HL-60 (cell line): ENCODE data around the gene IL37.

Experiments
- DNase-seq, 2 experiments: peaks; one replicate each; pipeline ENCODE4 v3.0.0-alpha.2; 2010 to 2020; ENCODE audit warnings: low read depth in 1 of 2, low spot score in 1 of 2
- H3K27ac ChIP-seq: fragments of 250-450 bp; sonication (Bioruptor Pico); replicated peaks from 2 replicates; pipeline ENCODE4 v1.5.1; 2020; ENCODE audit warnings: mild to moderate bottlenecking, moderate library complexity
- H3K27me3 ChIP-seq: fragments of 250-450 bp; sonication (Bioruptor Pico); 2 replicates; pipeline ENCODE4 v1.5.1; 2021; ENCODE audit warnings: mild to moderate bottlenecking, moderate library complexity; ENCODE audit not compliant: insufficient read depth, poor library complexity, severe bottlenecking
- H3K4me3 ChIP-seq: replicated peaks from 2 replicates; pipeline ENCODE4 v1.5.1; 2011; ENCODE audit warnings: mild to moderate bottlenecking, control low read depth, low read length; ENCODE audit not compliant: insufficient read depth
- GABPA ChIP-seq: IDR thresholded peaks from 2 replicates; pipeline ENCODE4 v1.6.1; 2012; ENCODE audit warnings: low read depth
- POLR2AphosphoS5 ChIP-seq: IDR thresholded peaks from 2 replicates; pipeline ENCODE4 v1.6.1; 2012; ENCODE audit warnings: low read depth
- SPI1 ChIP-seq: IDR thresholded peaks from 2 replicates; pipeline ENCODE4 v1.6.1; 2012; ENCODE audit warnings: low read depth, mild to moderate bottlenecking, borderline replicate concordance
- TF ChIP-seq, protein P1 (sequence below): IDR thresholded peaks from 2 replicates; pipeline ENCODE4 v1.6.1; 2012; ENCODE audit warnings: low read depth; ENCODE audit not compliant: insufficient replicate concordance
- TF ChIP-seq, protein P2 (sequence below): IDR thresholded peaks from one replicate; pipeline ENCODE4 v1.5.1; 2011; ENCODE audit warnings: low read length, control low read depth, inconsistent platforms; ENCODE audit not compliant: insufficient read depth

The IL37 gene

DNA sequence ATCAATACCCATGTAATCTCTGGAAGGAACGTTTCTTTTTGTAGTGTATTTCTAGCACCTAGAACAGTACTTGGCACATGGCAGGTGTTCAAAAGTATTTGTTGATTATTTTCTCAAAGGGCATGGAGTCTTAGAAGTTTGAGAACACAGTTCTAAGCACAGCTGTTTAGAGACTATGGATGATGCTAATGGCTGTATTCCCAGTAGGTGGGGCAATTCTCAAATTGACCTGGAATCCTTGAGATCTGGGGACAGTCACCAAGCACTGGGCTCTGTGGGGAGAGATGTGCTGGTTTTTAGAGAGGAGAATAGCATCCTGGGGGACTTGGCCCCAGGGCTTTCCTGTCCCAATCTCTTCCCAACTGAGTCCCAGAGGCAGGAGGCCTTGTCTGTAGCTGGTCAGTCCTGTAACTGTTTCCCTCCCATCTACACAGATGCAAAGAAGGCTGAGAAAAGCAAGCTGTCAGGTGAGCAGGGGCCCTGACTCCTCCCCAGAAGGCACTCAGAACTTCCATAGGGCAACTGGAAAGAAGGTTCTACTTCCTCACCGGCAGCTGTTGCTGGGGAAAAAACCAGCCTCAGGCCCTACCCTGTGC lies 49.4 kb downstream of the IL37 start:
- no peak overlapping the region for H3K4me3 ChIP-seq
- no peak overlapping the region for H3K27ac ChIP-seq
- no peak for DNase-seq
- peaks cover 2% of the 10 kb centered on the region for H3K27me3 ChIP-seq
- TF ChIP-seq, protein P1, sequence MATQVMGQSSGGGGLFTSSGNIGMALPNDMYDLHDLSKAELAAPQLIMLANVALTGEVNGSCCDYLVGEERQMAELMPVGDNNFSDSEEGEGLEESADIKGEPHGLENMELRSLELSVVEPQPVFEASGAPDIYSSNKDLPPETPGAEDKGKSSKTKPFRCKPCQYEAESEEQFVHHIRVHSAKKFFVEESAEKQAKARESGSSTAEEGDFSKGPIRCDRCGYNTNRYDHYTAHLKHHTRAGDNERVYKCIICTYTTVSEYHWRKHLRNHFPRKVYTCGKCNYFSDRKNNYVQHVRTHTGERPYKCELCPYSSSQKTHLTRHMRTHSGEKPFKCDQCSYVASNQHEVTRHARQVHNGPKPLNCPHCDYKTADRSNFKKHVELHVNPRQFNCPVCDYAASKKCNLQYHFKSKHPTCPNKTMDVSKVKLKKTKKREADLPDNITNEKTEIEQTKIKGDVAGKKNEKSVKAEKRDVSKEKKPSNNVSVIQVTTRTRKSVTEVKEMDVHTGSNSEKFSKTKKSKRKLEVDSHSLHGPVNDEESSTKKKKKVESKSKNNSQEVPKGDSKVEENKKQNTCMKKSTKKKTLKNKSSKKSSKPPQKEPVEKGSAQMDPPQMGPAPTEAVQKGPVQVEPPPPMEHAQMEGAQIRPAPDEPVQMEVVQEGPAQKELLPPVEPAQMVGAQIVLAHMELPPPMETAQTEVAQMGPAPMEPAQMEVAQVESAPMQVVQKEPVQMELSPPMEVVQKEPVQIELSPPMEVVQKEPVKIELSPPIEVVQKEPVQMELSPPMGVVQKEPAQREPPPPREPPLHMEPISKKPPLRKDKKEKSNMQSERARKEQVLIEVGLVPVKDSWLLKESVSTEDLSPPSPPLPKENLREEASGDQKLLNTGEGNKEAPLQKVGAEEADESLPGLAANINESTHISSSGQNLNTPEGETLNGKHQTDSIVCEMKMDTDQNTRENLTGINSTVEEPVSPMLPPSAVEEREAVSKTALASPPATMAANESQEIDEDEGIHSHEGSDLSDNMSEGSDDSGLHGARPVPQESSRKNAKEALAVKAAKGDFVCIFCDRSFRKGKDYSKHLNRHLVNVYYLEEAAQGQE = no peak
- TF ChIP-seq GABPA (no peak), SPI1 (no peak), POLR2AphosphoS5 (no peak)
- TF ChIP-seq, protein P2, sequence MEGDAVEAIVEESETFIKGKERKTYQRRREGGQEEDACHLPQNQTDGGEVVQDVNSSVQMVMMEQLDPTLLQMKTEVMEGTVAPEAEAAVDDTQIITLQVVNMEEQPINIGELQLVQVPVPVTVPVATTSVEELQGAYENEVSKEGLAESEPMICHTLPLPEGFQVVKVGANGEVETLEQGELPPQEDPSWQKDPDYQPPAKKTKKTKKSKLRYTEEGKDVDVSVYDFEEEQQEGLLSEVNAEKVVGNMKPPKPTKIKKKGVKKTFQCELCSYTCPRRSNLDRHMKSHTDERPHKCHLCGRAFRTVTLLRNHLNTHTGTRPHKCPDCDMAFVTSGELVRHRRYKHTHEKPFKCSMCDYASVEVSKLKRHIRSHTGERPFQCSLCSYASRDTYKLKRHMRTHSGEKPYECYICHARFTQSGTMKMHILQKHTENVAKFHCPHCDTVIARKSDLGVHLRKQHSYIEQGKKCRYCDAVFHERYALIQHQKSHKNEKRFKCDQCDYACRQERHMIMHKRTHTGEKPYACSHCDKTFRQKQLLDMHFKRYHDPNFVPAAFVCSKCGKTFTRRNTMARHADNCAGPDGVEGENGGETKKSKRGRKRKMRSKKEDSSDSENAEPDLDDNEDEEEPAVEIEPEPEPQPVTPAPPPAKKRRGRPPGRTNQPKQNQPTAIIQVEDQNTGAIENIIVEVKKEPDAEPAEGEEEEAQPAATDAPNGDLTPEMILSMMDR = no peak

DNA sequence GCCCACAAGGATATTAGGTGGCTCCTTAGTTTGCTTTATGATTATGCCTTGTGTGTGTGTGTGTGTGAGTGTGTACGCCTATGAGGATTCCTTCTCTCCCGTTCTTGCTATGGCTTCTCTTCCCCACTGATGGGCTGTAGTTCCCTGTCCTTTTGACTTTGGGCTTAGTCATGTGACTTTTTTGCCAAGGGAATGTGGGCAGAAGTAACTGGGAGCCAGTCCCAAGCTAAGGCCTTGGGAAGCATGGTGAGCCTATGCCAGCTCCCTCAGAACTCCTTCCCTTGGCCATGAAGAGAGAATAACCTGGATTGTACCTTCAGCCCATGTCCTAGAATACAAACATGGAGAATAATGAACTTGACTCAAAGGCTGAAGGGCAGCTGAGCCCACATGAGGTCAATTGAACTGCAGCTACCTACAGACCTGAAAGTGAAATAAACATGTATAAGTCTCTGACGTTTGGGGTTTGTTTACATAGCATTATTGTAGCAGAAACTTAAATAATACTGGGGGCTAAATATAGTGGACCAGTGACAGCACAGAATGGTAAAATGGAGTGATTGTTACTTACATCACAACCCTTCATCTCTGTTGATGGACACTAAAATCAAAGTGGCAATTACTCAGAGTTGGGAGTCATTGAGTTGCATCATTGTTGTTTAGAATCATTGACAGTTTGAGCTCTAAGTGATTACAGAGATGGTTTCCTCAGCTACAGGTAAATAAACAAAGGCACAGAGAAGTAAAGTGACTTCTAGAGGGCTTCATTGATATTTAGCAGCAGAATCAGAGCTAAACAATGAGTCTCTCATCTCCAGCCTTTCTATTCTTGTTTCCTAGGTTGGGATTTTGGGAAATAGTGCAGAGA lies 51.6 kb downstream of the IL37 start:
- no peak overlapping the region for H3K27ac ChIP-seq
- TF ChIP-seq POLR2AphosphoS5 = no peak
- TF ChIP-seq GABPA = no peak
- TF ChIP-seq, protein P2 = no peak
- no peak for TF ChIP-seq SPI1
- TF ChIP-seq, protein P1 = no peak
- peaks cover 2% of the 10 kb centered on the region for H3K27me3 ChIP-seq
- no peak for DNase-seq
- no peak overlapping the region for H3K4me3 ChIP-seq

DNA sequence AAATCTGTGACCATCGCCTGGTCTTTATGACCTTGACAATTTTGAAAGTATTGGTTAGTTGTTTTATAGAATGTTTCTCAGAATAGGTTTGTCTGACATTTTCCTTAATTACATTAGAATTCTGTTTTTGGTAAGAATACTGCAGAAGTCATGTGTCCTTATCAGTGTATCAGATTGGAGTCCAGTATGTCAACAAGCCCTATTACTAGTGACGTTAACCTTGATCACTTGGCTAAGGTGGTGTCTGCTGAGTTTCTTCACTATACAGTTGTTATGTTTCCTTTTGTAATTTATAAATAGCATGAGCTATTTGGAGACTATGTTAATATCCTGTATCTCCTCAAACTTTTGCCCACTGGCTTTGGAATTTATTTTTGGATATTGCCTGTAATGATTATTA lies 56.1 kb downstream of the IL37 start:
- Histone ChIP-seq H3K27ac (no peak overlapping the region), H3K4me3 (no peak overlapping the region), H3K27me3 (peaks cover 5% of the 10 kb centered on the region)
- TF ChIP-seq SPI1 (no peak), GABPA (no peak)
- TF ChIP-seq, protein P2 = no peak
- TF ChIP-seq, protein P1 = no peak
- DNase-seq = no peak
